Fibroblast of villous mesenchyme (primary cell): ENCODE data around the gene TMEM271. TPM values are rescaled to one million over a fixed set of nuclear protein-coding genes. Genes with fewer than 3 reads are reported as not detected.

Experiments used
- DNase-seq: peaks from one replicate; pipeline ENCODE4 v3.0.0-alpha.2; 2010; ENCODE audit warnings: low read depth
- H3K4me3 ChIP-seq: 2 replicates; pipeline ENCODE4 v1.5.1; 2011; ENCODE audit warnings: low read depth, mild to moderate bottlenecking, low read length
- total RNA-seq: library from RNA; depleted of rRNA; stranded (reverse); fragments of >200 nt; gene quantifications from 2 replicates; pipeline ENCODE4 v1.2.3, GENCODE V29; 2012
- TF ChIP-seq, protein P1 (sequence below): IDR thresholded peaks from 2 replicates; pipeline ENCODE4 v1.5.1; 2012; ENCODE audit warnings: low read depth, mild to moderate bottlenecking, low read length; ENCODE audit not compliant: insufficient read depth

TMEM271 gene, protein sequence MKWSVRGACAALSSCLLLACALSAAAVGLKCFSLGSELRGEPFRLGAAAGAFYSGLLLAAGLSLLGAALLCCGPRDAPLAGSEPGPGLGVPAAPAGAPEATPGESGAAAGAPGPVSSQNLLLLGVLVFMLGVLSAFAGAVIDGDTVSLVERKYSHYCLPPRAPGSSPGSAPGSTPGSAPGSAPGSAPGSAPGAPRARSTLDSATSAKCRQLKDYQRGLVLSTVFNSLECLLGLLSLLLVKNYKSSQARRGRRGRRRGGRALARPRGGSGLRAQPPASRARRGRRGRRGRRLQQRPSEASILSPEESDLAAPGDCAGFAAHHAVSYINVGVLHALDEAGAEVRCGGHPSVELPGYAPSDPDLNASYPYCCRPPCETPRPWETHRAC
- not detected in 2 replicates for total RNA-seq

DNA sequence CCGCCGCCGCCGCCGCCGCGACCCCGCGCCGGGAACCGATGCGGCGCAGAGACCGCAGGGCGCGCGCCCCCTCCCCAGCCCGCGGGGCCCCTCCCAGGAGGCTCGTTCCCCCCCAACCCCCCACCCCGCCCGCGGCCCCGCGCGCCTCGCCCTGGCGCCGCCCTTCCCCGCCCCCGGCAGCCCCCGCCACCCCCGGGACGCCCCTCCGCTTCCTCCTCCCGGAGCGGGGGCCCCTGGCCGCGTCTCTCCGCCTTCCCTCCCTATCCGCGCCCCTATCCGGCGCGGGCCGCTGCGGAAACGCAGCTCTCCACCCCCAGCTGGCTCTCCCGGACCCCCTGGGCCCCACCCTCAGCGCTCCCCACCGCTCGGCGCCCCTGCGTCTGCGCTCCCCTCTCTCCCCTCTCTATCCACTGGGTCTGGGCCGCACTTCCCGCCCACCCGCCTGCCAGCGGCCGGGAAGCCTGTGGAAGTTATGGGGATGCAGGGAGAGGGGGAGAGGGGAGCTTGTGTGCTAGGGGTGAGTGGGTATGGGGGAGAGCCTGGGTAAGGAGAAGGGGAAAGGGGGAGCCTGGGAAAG, at the start of gene TMEM271:
TSS of gene TMEM271 (minus strand) at position 51 of the 577 bp plus-strand sequence. CDS start 233 bp downstream, outside the sequence.
- no peak for DNase-seq
- no peak within 1 kb of the TSS for H3K4me3 ChIP-seq
- TF ChIP-seq, protein P1, sequence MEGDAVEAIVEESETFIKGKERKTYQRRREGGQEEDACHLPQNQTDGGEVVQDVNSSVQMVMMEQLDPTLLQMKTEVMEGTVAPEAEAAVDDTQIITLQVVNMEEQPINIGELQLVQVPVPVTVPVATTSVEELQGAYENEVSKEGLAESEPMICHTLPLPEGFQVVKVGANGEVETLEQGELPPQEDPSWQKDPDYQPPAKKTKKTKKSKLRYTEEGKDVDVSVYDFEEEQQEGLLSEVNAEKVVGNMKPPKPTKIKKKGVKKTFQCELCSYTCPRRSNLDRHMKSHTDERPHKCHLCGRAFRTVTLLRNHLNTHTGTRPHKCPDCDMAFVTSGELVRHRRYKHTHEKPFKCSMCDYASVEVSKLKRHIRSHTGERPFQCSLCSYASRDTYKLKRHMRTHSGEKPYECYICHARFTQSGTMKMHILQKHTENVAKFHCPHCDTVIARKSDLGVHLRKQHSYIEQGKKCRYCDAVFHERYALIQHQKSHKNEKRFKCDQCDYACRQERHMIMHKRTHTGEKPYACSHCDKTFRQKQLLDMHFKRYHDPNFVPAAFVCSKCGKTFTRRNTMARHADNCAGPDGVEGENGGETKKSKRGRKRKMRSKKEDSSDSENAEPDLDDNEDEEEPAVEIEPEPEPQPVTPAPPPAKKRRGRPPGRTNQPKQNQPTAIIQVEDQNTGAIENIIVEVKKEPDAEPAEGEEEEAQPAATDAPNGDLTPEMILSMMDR: no peak

DNA sequence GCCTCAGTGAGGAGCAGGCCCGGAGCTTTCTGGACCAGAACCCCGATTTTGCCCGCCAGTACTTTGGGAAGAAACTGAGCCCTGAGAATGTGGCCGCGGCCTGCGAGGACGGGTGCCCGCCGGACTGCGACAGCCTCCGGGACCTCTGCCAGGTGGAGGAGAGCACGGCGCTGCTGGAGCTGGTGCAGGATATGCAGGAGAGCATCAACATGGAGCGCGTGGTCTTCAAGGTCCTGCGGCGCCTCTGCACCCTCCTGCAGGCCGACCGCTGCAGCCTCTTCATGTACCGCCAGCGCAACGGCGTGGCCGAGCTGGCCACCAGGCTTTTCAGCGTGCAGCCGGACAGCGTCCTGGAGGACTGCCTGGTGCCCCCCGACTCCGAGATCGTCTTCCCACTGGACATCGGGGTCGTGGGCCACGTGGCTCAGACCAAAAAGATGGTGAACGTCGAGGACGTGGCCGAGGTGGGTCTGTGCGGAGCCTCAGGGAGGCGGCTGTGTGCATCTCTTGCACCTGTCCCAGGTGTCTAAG, 49.6 kb upstream of the TMEM271 start:
- TF ChIP-seq, protein P1: no peak
- no peak overlapping the region for H3K4me3 ChIP-seq
- no peak for DNase-seq

DNA sequence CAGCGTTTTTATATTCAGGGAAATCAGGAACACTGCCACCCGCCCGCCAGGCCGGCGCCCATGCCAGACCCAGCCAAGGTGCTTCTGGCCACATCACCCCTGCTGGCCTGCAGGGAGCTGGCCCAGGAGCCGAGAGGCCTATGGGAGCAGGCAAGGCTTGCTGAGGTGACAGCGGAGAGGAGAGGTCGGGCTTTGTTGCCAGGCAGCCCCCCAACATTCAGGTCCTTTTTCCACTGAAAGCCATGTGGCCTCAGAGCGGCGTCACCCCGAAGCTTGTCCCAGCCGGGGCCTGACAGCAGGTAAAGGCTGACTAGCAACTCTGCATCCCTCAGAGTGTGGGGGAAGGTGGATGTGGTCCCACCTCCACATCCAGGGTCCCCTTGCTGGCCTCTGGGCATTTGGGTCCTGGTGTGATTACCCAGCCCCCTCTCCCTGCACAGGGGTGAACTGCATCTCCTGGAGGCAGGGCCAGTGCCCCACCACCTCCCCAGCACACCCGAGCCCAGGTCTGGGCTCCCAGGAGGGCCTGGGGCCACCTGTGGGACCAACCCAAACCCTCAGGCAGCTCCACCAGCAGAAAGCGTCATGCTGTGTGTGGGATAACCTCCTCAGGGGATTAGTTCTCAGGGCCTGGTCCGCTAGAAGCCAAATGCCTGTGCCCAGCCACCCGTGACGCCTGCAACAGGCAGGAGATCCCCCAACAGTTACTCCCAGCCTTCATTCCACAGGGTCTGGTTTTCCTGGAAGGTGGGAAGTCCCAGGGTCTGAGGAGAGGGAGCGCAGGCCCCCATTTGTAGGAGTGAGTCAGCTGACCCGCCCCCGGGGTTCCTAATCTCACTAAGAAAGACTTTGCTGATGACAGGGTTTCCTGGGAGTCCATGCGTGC, 48.9 kb upstream of the TMEM271 start, which contains the start of gene PDE6B:
TSS of gene PDE6B (plus strand) at position 869 of the 886 bp plus-strand sequence. CDS start 54 bp downstream, outside the sequence.
- no peak within 1 kb of the TSS for H3K4me3 ChIP-seq
- no peak for DNase-seq
- TF ChIP-seq, protein P1: no peak

DNA sequence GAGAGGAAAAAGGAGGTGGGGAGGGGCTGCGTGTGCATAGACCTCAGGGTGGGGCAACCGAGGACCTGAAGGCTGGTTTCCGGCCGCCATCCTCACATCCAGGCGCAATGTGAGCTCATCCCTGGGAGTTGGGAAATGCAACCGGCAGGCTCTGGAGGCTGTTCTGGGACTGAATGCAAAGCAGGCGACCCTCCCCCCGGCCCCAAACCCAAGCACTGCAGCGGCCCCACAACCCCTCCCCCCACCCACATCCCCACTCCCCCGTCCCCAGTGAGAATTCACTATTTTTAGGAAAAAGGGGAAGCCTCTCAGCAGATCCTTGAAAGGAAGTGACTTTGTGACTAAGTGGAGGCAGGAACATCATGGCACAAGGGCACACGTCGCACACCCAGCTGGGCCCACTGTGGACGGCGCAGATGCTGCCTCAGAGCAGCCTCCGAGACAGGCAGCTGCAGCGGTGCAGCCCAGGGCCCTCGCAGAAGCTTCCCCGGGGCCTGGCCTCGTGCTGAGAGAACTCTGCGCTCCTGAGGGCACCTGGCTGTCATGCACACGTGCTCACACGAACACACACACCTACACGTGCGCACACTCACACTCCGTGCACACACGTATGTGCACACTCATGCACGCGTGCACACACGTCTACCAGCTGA, 47.9 kb upstream of the TMEM271 start:
- TF ChIP-seq, protein P1: no peak
- no peak for DNase-seq
- no peak overlapping the region for H3K4me3 ChIP-seq

DNA sequence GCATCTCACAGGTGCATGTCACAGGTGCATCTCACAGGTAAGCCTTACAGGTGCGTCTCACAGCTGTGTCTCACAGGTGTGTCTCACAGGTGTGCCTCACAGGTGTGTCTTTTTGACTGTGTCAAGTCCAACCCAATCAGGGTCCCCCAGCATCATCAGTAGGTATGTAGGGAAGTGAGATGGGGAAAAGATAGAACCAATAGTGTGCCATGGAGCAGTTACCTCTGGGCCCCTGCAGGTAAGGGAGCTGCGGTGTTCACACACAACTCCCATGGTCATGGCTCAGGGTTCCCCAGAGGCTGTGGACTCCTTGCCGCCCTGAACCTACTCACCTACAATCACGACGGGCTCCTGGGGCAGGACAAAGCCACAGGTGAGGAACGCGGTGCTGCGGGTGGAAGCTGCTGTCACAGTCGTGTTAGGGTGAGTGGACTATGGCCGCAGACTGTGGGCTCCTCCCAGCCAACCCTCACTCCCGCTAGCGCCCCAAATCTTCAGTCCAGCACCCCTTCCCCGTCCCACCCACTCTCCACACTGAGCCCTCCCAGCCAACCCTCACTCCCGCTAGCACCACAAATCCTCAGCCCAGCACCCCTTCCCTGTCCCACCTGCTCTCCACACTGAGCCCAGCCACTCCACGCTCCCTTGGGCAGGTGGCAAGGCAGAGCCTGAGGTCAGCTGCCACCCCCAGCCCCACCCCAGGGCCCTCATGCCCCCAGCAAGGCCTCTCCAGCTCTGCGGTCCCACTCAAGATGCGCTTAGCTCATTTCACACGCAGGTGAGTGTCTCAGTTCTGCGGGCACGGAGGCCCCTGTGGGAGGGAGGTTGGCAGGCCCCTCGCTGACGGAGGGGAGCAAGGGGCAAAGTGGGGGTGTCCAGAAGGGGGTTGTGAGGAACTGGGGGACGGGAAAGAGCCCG, 47.2 kb upstream of the TMEM271 start:
- TF ChIP-seq, protein P1: no peak
- no peak overlapping the region for H3K4me3 ChIP-seq
- no peak for DNase-seq
